ENCODE data around the gene LHX5. TPM values are rescaled to one million over a fixed set of nuclear protein-coding genes. Genes with fewer than 3 reads are reported as not detected.

The LHX5 gene
- polyA plus RNA-seq, 3 donors from 2014 or later: not detected

DNA sequence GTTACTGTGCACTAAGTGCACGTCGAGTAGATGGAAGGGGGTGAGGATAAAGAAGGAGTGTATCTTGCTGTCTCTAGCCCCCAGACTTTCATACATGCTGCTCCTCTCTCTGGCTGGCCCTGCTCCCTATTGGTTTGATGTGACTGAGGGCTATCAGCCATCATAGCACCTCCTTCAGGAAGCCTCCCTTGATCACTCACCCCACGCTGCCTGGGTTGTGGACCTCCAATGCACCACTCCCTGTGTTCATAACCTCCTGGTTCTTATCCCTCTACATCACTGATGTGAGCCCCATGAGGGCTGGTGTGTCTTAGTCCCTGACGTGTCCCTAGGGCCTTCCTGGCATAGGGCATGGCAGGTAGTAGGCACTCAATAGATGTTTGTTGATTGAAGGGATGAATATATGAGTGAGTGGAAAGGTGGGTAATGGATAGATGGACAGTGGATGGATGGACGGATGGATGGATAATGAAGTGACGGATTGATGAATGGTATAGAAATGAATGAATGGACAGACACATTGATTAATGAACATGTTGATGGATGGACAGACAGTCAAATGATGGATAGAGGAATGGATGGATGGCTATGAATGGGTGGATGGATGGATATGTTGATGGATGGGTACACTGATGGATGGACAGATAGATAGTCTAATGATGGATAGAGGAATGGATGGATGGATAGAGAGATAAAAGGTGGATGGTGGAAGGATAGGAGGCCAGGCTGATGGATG lies 34.5 kb downstream of the LHX5 start:
- no peaks in the 10 kb centered on the region for H3K4me1 Mint-ChIP-seq
- H3K4me3 Mint-ChIP-seq: no peak overlapping the region
- no peaks in the 10 kb centered on the region for H3K27me3 Mint-ChIP-seq (ENCODE audit: low read depth in 3 of 3)
- H3K36me3 Mint-ChIP-seq: no peaks in the 10 kb centered on the region
- H3K27ac Mint-ChIP-seq: no peak overlapping the region
- no peaks in the 10 kb centered on the region for H3K9me3 Mint-ChIP-seq
- no peak for DNase-seq

DNA sequence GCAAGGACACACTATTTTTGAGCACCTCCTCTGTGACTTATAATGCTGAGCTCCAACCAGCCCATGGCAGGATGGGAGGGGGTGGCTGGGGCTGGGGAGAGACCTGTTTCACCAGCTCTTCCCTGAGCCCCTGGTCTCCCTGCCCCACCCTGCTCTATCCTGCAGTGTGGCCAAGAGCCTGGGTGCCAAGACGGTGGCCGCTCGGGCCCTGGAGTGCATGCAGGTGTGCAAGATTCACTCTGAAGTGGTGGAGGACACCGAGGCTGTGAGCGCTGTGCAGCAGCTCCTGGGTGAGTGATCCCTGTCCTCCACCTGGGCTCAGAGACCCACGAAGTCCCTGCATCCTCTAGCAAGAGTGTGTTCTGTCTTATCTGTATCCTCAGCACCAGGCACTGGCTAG lies 35.1 kb downstream of the LHX5 start:
- H3K9me3 Mint-ChIP-seq: no peaks in the 10 kb centered on the region
- no peak overlapping the region for H3K27ac Mint-ChIP-seq
- DNase-seq: no peak
- H3K4me1 Mint-ChIP-seq: no peaks in the 10 kb centered on the region
- H3K4me3 Mint-ChIP-seq: no peak overlapping the region
- H3K27me3 Mint-ChIP-seq (ENCODE audit: low read depth in 3 of 3): no peaks in the 10 kb centered on the region
- no peaks in the 10 kb centered on the region for H3K36me3 Mint-ChIP-seq

DNA sequence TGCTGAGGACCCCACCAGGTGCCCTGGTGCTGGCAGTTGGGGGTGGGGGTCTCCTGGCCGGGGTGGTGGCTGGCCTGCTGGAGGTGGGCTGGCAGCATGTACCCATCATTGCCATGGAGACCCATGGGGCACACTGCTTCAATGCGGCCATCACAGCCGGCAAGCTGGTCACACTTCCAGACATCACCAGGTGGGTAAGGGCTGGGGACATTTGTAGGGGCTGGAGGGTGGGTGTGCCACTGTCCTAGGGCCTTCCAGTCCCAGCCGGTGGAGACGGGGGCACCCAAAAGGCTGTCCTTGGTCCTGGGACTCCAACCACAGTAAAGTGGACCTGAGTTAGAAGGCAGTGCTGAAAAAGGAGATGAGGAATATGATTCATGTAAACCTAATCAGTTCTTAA lies 36.3 kb downstream of the LHX5 start:
- Mint-ChIP-seq H3K36me3 (no peaks in the 10 kb centered on the region), H3K4me3 (no peak overlapping the region), H3K4me1 (no peaks in the 10 kb centered on the region), H3K27ac (no peak overlapping the region), H3K9me3 (no peaks in the 10 kb centered on the region), H3K27me3 (ENCODE audit: low read depth in 3 of 3) (peaks cover 0 to 2% (median 0%) of the 10 kb centered on the region in 3 donors)
- no peak for DNase-seq

DNA sequence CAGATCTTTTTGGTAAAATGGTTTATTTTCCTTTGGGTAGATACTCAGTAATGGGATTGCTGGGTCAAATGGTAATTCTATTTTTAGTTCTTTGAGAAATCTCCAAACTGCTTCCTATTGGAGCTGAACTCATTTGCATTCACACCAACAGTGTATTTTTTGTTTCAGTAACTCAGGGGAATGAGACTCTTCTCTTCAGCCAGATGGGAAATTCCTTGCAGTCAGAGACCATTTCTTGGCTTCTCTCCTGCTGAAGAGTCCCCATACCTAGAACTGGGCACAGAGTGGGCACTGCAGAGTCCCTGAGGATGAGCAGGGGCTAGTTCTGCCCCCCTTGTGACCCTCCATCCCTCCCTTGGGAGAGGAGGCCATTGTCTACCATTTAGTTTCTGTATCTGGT lies 38.7 kb downstream of the LHX5 start:
- Mint-ChIP-seq H3K4me1 (no peaks in the 10 kb centered on the region), H3K27me3 (ENCODE audit: low read depth in 3 of 3) (peaks cover 0 to 2% (median 2%) of the 10 kb centered on the region in 3 donors), H3K9me3 (no peaks in the 10 kb centered on the region), H3K4me3 (no peak overlapping the region), H3K27ac (no peak overlapping the region), H3K36me3 (no peaks in the 10 kb centered on the region)
- DNase-seq: no peak

DNA sequence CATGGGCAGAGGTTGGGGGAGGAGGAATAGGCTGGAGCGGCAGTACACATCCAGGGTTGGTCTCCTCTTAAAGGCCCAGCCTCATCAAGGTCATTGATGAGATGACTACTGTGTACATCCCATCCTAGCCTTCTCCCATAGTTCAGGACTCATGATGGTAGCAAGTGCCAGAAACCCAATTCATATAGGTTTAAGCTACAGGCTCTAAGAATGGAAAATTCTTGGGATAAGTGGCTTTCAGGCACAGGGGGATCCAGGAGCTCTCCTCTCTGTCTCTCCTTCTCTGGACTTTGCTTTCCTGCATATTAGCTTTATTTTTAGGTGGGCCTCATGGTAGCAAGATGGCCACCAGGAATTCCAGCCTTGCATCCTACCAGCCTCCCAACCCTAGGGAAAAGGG lies 43.2 kb downstream of the LHX5 start:
- no peaks in the 10 kb centered on the region for H3K4me1 Mint-ChIP-seq
- H3K4me3 Mint-ChIP-seq: no peak overlapping the region
- H3K27me3 Mint-ChIP-seq (ENCODE audit: low read depth in 3 of 3): peaks cover 0 to 6% (median 4%) of the 10 kb centered on the region in 3 donors
- no peaks in the 10 kb centered on the region for H3K36me3 Mint-ChIP-seq
- DNase-seq: no peak
- no peaks in the 10 kb centered on the region for H3K9me3 Mint-ChIP-seq
- no peak overlapping the region for H3K27ac Mint-ChIP-seq

DNA sequence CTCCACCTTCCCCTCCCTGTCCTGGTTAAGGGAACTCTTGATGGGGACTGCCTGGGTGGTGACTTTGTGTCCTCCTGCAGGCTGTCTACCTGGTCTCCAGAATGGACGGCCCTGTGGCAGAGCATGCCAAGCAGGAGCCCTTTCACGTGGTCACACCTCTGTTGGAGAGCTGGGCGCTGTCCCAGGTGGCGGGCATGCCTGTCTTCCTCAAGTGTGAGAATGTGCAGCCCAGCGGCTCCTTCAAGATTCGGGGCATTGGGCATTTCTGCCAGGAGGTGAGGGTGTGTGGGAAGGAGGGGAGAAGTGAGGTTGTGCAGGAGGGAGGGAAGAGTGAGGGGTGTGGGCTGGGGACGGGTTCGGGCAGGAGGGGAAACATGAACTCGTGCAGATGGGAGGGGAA lies 43.8 kb downstream of the LHX5 start:
- DNase-seq: no peak
- no peak overlapping the region for H3K4me3 Mint-ChIP-seq
- no peaks in the 10 kb centered on the region for H3K9me3 Mint-ChIP-seq
- no peaks in the 10 kb centered on the region for H3K36me3 Mint-ChIP-seq
- no peaks in the 10 kb centered on the region for H3K4me1 Mint-ChIP-seq
- no peak overlapping the region for H3K27ac Mint-ChIP-seq
- H3K27me3 Mint-ChIP-seq (ENCODE audit: low read depth in 3 of 3): peaks cover 0 to 6% (median 6%) of the 10 kb centered on the region in 3 donors

DNA sequence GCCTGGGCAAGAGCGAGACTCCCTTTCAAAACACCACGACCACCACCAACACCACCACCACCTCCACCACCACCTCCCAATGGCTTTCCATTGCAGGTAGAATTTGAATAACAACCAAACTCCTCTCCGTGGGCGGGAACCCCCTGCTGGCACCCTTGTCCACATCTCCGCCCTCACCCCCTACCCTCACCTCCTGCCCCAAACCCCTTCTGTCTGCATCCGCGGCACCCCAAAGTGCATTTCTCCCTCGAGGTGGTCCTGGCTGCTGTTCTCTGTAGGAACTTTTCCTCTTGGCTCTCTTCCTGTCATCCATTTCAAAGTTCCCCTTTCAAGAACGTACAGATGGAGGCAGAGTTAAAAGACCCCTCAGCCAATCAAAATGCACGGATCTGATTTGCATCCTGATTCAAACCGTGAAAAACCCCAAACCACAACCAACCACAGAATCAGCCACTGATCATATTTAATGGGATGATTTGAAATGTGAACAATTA lies 45.7 kb downstream of the LHX5 start:
- no peaks in the 10 kb centered on the region for H3K36me3 Mint-ChIP-seq
- H3K9me3 Mint-ChIP-seq: no peaks in the 10 kb centered on the region
- peaks cover 0 to 2% of the 10 kb centered on the region in 2 donors for H3K4me1 Mint-ChIP-seq
- H3K27me3 Mint-ChIP-seq (ENCODE audit: low read depth in 3 of 3): peaks cover 0 to 6% (median 5%) of the 10 kb centered on the region in 3 donors
- no peak overlapping the region for H3K27ac Mint-ChIP-seq
- H3K4me3 Mint-ChIP-seq: no peak overlapping the region
- no peak for DNase-seq

DNA sequence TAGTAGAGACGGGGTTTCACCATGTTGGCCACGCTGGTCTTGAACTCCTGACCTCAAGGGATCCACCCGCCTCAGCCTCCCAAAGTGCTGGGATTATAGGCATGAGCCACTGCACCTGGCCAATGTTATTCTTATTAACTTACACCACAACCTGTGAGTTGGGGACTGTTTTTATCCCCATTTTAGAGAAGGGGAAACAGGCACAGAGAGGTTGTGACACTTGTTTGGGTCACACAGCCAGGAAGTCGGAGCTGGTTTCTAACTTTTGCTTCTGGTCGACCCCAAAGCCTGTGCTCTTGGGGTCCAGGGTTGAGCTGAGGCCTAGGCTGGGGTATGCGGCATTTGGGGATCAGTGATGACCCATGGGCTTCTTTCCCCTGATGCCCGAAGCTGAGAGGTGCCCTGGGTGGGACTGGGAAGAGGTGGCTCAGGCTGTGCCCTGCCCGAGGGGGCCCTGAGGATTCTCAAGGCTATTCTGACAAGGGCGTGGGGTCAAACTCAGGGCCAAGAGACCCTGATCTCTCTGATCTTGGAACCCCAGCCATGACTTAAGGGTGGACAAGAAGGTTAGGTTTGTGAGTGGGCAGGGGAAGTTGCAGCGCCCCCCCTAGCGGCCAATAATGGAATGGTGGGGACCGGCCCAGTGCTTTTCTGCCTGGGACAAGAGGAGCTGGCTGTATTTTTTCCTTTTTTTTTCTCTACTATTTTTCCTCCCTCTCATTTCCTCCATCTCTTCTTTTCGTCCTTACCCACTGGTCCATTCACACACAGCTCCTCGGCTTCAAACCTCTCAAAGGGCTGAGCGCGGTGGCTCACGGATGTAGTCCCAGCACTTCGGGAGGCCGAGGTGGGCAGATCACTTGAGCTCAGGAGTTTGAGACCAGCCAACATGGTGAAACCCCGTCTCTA lies 46.5 kb downstream of the LHX5 start:
- H3K27ac Mint-ChIP-seq: no peak overlapping the region

DNA sequence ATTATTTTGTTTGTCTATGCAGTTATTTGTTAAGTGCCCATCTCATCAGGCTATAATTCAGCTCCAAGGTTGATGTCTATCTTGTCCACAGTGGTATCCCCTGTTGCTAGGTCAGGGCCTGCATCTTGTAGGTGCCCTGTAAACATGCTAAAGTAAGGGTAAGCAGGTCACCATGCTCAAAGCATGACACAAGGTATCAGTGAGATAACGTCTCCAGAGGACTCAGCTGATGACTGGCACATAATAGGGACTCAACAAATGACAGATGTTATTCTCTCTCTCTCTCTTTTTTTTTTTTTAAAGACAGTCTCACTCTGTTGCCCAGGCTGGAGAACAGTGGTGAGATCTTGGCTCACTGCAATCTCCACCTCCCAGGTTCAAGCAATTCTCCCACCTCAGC lies 47.2 kb downstream of the LHX5 start:
- Mint-ChIP-seq H3K36me3 (no peaks in the 10 kb centered on the region), H3K4me3 (peak overlapping the region in 1 of 5 donors; percentile 14), H3K27ac (no peak overlapping the region), H3K9me3 (no peaks in the 10 kb centered on the region), H3K27me3 (ENCODE audit: low read depth in 3 of 3) (peaks cover 0 to 6% (median 6%) of the 10 kb centered on the region in 3 donors), H3K4me1 (peaks cover 0 to 2% of the 10 kb centered on the region in 2 donors)
- no peak for DNase-seq

More for the DNA sequence above, 46.5 kb downstream of the LHX5 start:
- H3K9me3 Mint-ChIP-seq: no peaks in the 10 kb centered on the region
- H3K4me3 Mint-ChIP-seq: no peak overlapping the region
- peaks cover 0 to 2% of the 10 kb centered on the region in 2 donors for H3K4me1 Mint-ChIP-seq
- peaks cover 0 to 6% (median 6%) of the 10 kb centered on the region in 3 donors for H3K27me3 Mint-ChIP-seq (ENCODE audit: low read depth in 3 of 3)
- DNase-seq: peak; percentile 18 to 41 (median 26)
- H3K36me3 Mint-ChIP-seq: no peaks in the 10 kb centered on the region

DNA sequence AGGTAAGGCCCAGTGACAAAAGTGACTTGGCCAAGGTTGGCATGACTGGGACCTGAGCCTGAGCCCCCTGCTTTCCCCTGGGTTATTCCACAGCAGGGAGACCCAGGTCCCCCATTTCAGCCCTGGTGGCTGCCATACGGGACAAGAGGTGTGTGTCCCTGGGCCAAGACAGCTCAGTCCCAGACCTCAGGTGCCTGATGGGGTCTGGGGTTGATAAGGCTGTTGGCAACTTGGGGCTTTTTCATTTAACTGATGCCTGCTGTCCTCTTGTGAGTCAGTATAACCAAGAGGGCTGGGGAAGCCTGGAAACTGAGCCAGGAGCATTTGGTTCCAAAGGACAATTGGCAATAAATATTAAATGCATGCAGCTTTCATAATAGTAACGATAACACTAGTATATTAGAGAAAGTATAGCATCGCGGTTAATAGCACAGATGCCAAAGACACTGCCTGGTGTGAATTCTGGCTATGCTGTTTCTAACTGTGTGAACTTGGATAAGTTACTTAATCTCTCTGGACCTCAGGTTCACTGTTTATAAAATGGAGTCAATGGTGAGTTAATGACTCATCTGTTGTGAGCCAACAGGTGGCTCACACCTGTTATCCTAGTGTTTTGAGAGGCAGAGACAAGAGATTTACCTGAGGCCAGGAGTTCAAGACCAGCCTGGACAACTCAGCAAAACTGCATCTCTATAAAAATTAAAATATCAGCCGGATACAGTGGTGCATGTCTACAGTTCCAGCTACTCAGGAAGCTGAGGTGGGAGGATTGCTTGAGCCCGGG lies 48.6 kb downstream of the LHX5 start:
- H3K4me3 Mint-ChIP-seq: peak overlapping the region in 1 of 5 donors; percentile 97
- H3K27ac Mint-ChIP-seq: no peak overlapping the region
- no peak for DNase-seq
- H3K36me3 Mint-ChIP-seq: no peaks in the 10 kb centered on the region
- H3K27me3 Mint-ChIP-seq (ENCODE audit: low read depth in 3 of 3): peaks cover 0 to 6% (median 5%) of the 10 kb centered on the region in 3 donors
- H3K9me3 Mint-ChIP-seq: no peaks in the 10 kb centered on the region
- peaks cover 0 to 2% of the 10 kb centered on the region in 2 donors for H3K4me1 Mint-ChIP-seq

DNA sequence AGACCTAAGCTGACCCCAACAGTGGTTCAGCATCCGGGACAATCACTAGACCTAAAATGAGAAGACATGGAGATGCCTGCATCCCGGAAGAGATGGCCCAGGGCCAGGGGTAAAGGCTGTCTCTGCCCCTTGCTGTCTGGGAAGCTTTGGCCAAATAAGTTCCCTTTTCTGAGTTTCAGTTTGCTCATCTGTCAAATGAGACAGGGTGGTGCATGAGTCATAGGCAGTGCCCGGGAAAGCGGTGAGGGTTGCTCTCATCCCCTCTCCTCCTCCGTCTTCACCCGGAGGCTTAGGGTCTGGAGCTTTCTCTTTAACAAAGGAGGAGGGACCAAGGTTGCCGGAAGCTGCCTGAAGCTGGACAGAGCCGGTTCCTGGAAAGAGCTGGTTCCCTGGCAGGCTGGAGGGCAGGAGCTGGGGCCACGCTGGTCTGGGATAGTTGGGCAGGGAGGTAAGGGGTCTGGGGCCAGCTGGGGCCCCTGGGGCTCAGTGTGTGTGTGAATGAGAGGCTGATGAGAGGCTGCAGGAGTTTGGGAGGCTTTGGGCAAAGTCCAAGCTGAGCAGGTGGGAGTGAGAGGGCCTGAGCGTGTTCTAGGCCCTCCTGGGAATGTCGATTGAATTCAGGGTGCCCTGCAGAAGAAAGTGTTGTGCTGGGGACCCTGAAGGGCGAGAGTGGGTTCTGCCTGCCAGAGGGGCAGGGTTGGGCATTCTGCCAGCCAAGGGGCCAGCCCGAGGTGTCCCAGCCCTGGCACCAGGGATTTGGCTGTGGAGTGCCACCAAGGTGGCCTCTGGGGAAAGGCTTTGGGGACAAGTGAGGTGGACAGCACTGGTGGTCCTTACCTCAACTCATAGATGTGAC lies 49.4 kb downstream of the LHX5 start, which contains the start of gene SDSL:
SDSL (plus strand) TSS at position 351 of the 856 bp plus-strand sequence. CDS start 5,603 bp downstream, outside the sequence.
- peak in 1 of 3 donors; percentile 47 for DNase-seq
- Mint-ChIP-seq H3K36me3 (no peaks in the 10 kb centered on the region), H3K27ac (peak within 1 kb of the TSS in 3 of 6 donors; percentile 81 to 96 (median 82)), H3K4me3 (peak within 1 kb of the TSS; percentile 27 to 97 (median 75)), H3K27me3 (ENCODE audit: low read depth in 3 of 3) (peaks cover 0 to 6% (median 4%) of the 10 kb centered on the region in 3 donors), H3K9me3 (no peaks in the 10 kb centered on the region), H3K4me1 (peaks cover 0 to 2% of the 10 kb centered on the region in 2 donors)

DNA sequence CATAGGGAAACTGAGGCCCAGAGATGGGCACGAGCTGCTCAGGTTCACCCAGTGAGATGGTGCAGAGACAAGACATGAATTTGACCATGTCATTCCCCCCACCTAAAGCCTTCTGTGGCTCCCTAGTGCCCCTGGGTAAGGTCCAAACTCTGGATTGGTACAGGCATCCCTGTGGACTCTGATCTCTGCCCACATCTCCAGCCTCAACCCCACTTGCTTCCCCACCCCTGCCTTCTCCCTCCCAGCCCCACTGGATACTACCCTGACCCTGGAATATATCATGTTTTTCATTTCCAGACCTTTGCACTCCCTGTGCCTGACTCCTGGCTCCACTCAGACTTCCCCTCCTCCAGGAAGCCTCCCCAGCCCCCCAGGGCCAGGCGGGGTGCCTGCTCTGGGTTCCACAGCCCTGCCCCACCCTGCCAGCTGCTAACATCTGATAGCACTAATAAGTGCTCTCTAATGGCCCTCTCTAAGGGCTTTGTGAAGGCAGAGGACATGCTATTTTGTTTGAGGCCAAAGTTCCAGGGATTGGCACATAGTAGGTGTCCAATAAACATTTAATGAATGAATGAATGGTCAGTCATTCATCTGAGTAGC lies 50.6 kb downstream of the LHX5 start:
- Mint-ChIP-seq H3K9me3 (no peaks in the 10 kb centered on the region), H3K4me1 (peaks cover 0 to 2% of the 10 kb centered on the region in 2 donors), H3K4me3 (no peak overlapping the region), H3K36me3 (no peaks in the 10 kb centered on the region), H3K27me3 (ENCODE audit: low read depth in 3 of 3) (peaks cover 0 to 5% (median 4%) of the 10 kb centered on the region in 3 donors), H3K27ac (no peak overlapping the region)
- DNase-seq: no peak

Measured in immature natural killer cell (primary cell).